Ascending aorta (tissue), 2 donors: Measurements from ENCODE around the gene MAEA. TPM values are rescaled to one million over a fixed set of nuclear protein-coding genes. Genes with fewer than 3 reads are reported as not detected.

Source experiments
- DNase-seq, 2 donors: peaks; one replicate each; pipeline ENCODE4 v3.0.0-alpha.2; 2019; ENCODE audit warnings: low spot score in 2 of 2
- H3K27ac ChIP-seq, 2 donors: fragments of 200-600 bp; sonication (generic); one replicate each; pipeline ENCODE4 v1.5.1; 2016 to 2017; ENCODE audit warnings: mild to moderate bottlenecking in 1 of 2
- H3K27me3 ChIP-seq: fragments of 200-600 bp; sonication (generic); one replicate; pipeline ENCODE4 v1.5.1; 2017
- H3K36me3 ChIP-seq, 2 donors: fragments of 200-600 bp; sonication (generic); one replicate each; pipeline ENCODE4 v1.5.1; 2016
- H3K4me1 ChIP-seq, 2 donors: fragments of 200-600 bp; sonication (generic); one replicate each; pipeline ENCODE4 v1.5.1; 2016 to 2017; ENCODE audit warnings: mild to moderate bottlenecking in 1 of 2
- H3K4me3 ChIP-seq, 2 donors: fragments of 200-600 bp; sonication (generic); one replicate each; pipeline ENCODE4 v1.5.1; 2016 to 2017; ENCODE audit warnings: mild to moderate bottlenecking in 1 of 2
- H3K9me3 ChIP-seq, 2 donors: fragments of 200-600 bp; sonication (generic); one replicate each; pipeline ENCODE4 v1.5.1; 2016
- intact Hi-C: fragments of 100-400 bp; cut with DNase I; formaldehyde crosslinking; loops from one replicate; pipeline ENCODE4 v1.15.1; 2023
- total RNA-seq: library from RNA; depleted of rRNA; stranded (reverse); fragments of >200 nt; gene quantifications from one replicate; pipeline ENCODE4 v1.1.0, GENCODE V29; 2016
- TF ChIP-seq, protein P1 (sequence below), 3 experiments: fragments of 200-600 bp in 2 of 3; fragments of 450-650 bp in 1 of 3; sonication (generic) in 2 of 3; IDR thresholded peaks; one replicate each; pipeline ENCODE4 v1.5.1; 2016 to 2019; ENCODE audit warnings: antibody characterized with exemption in 3 of 3, mild to moderate bottlenecking in 1 of 3, moderate library complexity in 1 of 3

MAEA gene
- total RNA-seq, 1 donor from 2014 or later = 56.3 TPM

DNA sequence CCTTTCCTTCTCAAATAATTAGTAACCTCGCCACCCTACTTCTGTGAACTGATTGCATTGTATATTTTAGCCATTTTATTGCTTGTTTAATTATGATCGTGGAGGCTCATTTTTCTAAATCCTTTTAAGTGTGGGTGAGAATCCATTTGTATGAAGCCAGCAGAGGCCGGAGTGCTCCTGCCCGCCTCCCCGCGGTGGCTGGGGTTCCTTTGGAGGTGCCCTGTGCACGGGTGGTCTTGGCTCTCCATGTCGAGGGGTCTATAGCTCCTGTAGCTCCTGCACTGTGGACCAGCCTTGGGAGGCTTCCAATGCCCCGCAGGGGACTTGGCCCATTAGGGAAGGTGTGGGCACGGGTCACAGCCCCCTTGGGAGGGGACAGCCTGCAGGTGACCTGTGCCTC lies 72.4 kb downstream of the MAEA start:
- Histone ChIP-seq H3K4me1 (peaks cover 0 to 3% of the 10 kb centered on the region in 2 donors), H3K36me3 (peaks cover 7 to 14% of the 10 kb centered on the region in 2 donors), H3K27me3 (no peaks in the 10 kb centered on the region), H3K9me3 (no peaks in the 10 kb centered on the region), H3K27ac (no peak overlapping the region), H3K4me3 (no peak overlapping the region)
- TF ChIP-seq, protein P1, sequence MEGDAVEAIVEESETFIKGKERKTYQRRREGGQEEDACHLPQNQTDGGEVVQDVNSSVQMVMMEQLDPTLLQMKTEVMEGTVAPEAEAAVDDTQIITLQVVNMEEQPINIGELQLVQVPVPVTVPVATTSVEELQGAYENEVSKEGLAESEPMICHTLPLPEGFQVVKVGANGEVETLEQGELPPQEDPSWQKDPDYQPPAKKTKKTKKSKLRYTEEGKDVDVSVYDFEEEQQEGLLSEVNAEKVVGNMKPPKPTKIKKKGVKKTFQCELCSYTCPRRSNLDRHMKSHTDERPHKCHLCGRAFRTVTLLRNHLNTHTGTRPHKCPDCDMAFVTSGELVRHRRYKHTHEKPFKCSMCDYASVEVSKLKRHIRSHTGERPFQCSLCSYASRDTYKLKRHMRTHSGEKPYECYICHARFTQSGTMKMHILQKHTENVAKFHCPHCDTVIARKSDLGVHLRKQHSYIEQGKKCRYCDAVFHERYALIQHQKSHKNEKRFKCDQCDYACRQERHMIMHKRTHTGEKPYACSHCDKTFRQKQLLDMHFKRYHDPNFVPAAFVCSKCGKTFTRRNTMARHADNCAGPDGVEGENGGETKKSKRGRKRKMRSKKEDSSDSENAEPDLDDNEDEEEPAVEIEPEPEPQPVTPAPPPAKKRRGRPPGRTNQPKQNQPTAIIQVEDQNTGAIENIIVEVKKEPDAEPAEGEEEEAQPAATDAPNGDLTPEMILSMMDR (IDR thresholded peaks at IDR 0.05) = no peak
- intact Hi-C loops = no loop called here
- no peak for DNase-seq

GRCh38 chr4:1362521-1362920 lies 72.8 kb downstream of the MAEA start:
- Histone ChIP-seq H3K27me3 (no peaks in the 10 kb centered on the region), H3K27ac (no peak overlapping the region), H3K4me3 (no peak overlapping the region), H3K36me3 (peaks cover 7 to 17% of the 10 kb centered on the region in 2 donors), H3K4me1 (peaks cover 0 to 1% of the 10 kb centered on the region in 2 donors), H3K9me3 (no peaks in the 10 kb centered on the region)
- intact Hi-C loops = no loop called here
- DNase-seq = no peak
- TF ChIP-seq, protein P1 (IDR thresholded peaks at IDR 0.05) = no peak

- Histone ChIP-seq H3K36me3 (peaks cover 7 to 19% of the 10 kb centered on the region in 2 donors), H3K9me3 (no peaks in the 10 kb centered on the region), H3K4me3 (no peak overlapping the region), H3K27me3 (no peaks in the 10 kb centered on the region), H3K4me1 (no peaks in the 10 kb centered on the region), H3K27ac (no peak overlapping the region)
- DNase-seq = no peak
- TF ChIP-seq, protein P1 (IDR thresholded peaks at IDR 0.05) = no peak
- intact Hi-C loops = no loop called here
Measured at GRCh38 chr4:1363513-1363912, 73.8 kb downstream of the MAEA start.

DNA sequence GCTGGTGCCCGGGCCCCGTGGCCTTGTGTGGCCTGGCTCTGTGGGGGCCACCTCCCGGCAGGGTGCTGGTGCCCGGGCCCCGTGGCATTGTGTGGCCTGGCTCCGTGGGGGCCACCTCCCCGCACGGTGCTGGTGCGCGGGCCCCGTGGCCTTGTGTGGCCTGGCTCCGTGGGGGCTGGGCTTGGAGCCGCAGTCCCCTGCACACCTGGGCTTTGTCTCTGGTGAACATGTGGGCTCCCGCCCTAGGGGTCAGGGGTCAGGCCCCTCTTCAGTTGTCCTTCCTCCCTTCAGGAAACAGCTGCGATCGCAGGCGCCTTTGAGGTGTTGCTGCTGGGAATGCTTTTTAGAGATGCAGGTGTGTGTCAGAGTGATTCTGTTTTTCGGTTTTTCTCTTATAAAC lies 74.5 kb downstream of the MAEA start:
- H3K4me3 ChIP-seq = no peak overlapping the region
- H3K9me3 ChIP-seq = no peaks in the 10 kb centered on the region
- intact Hi-C loops = no loop called here
- no peaks in the 10 kb centered on the region for H3K4me1 ChIP-seq
- TF ChIP-seq, protein P1 (IDR thresholded peaks at IDR 0.05) = no peak
- H3K27ac ChIP-seq = no peak overlapping the region
- no peaks in the 10 kb centered on the region for H3K27me3 ChIP-seq
- DNase-seq = no peak
- H3K36me3 ChIP-seq = peaks cover 7 to 19% of the 10 kb centered on the region in 2 donors

- Histone ChIP-seq H3K9me3 (no peaks in the 10 kb centered on the region), H3K4me1 (no peaks in the 10 kb centered on the region), H3K27me3 (no peaks in the 10 kb centered on the region), H3K36me3 (peaks cover 7 to 19% of the 10 kb centered on the region in 2 donors), H3K27ac (no peak overlapping the region), H3K4me3 (no peak overlapping the region)
- TF ChIP-seq, protein P1 (IDR thresholded peaks at IDR 0.05) = no peak
- intact Hi-C loops = no loop called here
- no peak for DNase-seq
Measured at GRCh38 chr4:1364748-1365147, 75.1 kb downstream of the MAEA start.
